Measurements from ENCODE around the gene ZNF787. TPM values are rescaled to one million over a fixed set of nuclear protein-coding genes. Genes with fewer than 3 reads are reported as not detected.

ZNF787 gene
- total and polyA plus RNA-seq, 2 of the 13 experiments (the other 11 are each of a cell fraction or from before 2014, with no cell fraction given): 15.1 to 42.8 TPM

DNA sequence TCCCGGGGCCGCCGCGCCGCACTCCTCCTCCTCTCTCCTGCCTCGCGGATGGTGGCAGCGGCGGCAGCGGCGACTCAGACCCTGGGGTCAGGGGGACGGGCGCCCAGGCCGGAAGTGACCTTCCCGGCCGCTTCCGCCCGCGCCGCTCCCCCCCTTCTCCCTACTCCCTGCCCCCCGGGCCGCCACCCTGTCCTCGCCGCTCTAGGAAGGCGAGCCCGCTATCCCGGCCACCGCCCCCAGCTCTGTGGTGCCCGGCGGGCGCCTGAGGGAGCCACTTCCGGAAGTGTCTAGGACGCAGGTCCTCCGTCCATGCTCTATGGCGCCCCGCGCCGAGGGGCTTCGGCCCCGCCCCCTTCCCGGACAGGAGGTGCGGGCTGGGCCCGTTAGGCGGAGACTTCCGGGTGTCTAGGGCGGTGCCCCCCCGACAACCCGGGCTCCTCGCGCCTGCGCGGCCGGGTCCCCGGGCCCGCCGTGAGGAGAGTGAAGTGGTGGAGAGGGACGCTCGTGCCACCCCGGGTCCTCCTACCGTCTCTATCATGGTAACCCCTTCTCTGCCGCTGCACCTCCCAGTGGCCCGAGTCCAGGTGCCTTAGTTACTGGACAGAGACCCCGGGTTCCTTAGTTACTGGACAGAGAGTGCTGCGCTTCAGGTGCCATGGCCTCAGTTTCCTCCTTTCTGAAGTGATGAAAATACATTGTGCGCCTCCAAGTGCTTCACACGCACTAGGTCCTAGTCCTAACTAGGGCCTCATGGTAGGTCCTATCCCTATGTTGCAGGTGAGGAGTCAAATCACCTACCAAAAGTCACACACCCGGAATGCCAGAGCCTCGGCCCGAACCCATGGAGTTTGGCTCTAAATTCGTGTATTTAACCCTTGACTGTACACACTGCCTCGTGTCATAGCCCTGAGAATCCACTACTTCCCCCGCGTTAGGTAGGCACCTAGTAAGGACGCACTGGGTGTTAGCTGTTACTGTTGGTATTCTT is at the start of gene ZNF787 (continued):
- TF ChIP-seq, protein P1, sequence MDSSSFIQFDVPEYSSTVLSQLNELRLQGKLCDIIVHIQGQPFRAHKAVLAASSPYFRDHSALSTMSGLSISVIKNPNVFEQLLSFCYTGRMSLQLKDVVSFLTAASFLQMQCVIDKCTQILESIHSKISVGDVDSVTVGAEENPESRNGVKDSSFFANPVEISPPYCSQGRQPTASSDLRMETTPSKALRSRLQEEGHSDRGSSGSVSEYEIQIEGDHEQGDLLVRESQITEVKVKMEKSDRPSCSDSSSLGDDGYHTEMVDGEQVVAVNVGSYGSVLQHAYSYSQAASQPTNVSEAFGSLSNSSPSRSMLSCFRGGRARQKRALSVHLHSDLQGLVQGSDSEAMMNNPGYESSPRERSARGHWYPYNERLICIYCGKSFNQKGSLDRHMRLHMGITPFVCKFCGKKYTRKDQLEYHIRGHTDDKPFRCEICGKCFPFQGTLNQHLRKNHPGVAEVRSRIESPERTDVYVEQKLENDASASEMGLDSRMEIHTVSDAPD (CRISPR knock-in tag; IDR thresholded peaks at IDR 0.05): no peak
- no peak for TF ChIP-seq REXO4 (CRISPR knock-in tag; IDR thresholded peaks at IDR 0.05; ENCODE audit: borderline replicate concordance)
- TF ChIP-seq, protein P2, sequence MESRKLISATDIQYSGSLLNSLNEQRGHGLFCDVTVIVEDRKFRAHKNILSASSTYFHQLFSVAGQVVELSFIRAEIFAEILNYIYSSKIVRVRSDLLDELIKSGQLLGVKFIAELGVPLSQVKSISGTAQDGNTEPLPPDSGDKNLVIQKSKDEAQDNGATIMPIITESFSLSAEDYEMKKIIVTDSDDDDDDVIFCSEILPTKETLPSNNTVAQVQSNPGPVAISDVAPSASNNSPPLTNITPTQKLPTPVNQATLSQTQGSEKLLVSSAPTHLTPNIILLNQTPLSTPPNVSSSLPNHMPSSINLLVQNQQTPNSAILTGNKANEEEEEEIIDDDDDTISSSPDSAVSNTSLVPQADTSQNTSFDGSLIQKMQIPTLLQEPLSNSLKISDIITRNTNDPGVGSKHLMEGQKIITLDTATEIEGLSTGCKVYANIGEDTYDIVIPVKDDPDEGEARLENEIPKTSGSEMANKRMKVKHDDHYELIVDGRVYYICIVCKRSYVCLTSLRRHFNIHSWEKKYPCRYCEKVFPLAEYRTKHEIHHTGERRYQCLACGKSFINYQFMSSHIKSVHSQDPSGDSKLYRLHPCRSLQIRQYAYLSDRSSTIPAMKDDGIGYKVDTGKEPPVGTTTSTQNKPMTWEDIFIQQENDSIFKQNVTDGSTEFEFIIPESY (CRISPR knock-in tag; IDR thresholded peaks at IDR 0.05): no peak
- TF ChIP-seq ZNF569 (CRISPR knock-in tag; IDR thresholded peaks at IDR 0.05; ENCODE audit: borderline replicate concordance): no peak
- TF ChIP-seq, protein P3, sequence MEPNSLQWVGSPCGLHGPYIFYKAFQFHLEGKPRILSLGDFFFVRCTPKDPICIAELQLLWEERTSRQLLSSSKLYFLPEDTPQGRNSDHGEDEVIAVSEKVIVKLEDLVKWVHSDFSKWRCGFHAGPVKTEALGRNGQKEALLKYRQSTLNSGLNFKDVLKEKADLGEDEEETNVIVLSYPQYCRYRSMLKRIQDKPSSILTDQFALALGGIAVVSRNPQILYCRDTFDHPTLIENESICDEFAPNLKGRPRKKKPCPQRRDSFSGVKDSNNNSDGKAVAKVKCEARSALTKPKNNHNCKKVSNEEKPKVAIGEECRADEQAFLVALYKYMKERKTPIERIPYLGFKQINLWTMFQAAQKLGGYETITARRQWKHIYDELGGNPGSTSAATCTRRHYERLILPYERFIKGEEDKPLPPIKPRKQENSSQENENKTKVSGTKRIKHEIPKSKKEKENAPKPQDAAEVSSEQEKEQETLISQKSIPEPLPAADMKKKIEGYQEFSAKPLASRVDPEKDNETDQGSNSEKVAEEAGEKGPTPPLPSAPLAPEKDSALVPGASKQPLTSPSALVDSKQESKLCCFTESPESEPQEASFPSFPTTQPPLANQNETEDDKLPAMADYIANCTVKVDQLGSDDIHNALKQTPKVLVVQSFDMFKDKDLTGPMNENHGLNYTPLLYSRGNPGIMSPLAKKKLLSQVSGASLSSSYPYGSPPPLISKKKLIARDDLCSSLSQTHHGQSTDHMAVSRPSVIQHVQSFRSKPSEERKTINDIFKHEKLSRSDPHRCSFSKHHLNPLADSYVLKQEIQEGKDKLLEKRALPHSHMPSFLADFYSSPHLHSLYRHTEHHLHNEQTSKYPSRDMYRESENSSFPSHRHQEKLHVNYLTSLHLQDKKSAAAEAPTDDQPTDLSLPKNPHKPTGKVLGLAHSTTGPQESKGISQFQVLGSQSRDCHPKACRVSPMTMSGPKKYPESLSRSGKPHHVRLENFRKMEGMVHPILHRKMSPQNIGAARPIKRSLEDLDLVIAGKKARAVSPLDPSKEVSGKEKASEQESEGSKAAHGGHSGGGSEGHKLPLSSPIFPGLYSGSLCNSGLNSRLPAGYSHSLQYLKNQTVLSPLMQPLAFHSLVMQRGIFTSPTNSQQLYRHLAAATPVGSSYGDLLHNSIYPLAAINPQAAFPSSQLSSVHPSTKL (CRISPR knock-in tag; IDR thresholded peaks at IDR 0.05): no peak; the same call in 1 of the 2 replicates
- TF ChIP-seq JUND (CRISPR knock-in tag; IDR thresholded peaks at IDR 0.05): no peak
- no peak for TF ChIP-seq ZNF75D (CRISPR knock-in tag; IDR thresholded peaks at IDR 0.05; ENCODE audit: borderline replicate concordance)
- peak; percentile 94 for TF ChIP-seq SRSF1 (optimal IDR thresholded peaks at IDR 0.05; ENCODE audit: low read depth, low read length)
- TF ChIP-seq SMC3 (IDR thresholded peaks at IDR 0.05; ENCODE audit: low read length): no peak; the same call in 1 of the 2 replicates
- no peak for TF ChIP-seq GTF2F1 (IDR thresholded peaks at IDR 0.05; ENCODE audit: low read length)
- TF ChIP-seq, protein P4, sequence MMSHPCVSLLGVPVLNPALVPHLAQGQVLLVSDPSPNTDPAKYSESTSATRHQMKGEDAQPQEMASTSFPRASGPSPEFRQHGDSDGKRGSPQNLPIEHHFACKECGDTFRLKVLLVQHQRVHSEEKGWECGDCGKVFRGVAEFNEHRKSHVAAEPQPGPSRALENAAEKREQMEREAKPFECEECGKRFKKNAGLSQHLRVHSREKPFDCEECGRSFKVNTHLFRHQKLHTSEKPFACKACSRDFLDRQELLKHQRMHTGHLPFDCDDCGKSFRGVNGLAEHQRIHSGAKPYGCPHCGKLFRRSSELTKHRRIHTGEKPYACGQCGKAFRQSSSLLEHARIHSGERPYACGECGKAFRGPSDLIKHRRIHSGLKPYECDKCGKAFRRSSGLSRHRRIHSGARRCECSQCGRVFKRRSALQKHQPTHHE (CRISPR knock-in tag; IDR thresholded peaks at IDR 0.05; ENCODE audit: borderline replicate concordance): peak; percentile 32
- TF ChIP-seq, protein P5, sequence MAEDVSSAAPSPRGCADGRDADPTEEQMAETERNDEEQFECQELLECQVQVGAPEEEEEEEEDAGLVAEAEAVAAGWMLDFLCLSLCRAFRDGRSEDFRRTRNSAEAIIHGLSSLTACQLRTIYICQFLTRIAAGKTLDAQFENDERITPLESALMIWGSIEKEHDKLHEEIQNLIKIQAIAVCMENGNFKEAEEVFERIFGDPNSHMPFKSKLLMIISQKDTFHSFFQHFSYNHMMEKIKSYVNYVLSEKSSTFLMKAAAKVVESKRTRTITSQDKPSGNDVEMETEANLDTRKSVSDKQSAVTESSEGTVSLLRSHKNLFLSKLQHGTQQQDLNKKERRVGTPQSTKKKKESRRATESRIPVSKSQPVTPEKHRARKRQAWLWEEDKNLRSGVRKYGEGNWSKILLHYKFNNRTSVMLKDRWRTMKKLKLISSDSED (CRISPR knock-in tag; IDR thresholded peaks at IDR 0.05): no peak
- TF ChIP-seq, protein P6, sequence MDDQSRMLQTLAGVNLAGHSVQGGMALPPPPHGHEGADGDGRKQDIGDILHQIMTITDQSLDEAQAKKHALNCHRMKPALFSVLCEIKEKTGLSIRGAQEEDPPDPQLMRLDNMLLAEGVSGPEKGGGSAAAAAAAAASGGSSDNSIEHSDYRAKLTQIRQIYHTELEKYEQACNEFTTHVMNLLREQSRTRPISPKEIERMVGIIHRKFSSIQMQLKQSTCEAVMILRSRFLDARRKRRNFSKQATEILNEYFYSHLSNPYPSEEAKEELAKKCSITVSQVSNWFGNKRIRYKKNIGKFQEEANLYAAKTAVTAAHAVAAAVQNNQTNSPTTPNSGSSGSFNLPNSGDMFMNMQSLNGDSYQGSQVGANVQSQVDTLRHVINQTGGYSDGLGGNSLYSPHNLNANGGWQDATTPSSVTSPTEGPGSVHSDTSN (CRISPR knock-in tag; IDR thresholded peaks at IDR 0.05; ENCODE audit: borderline replicate concordance): no peak
- no peak for TF ChIP-seq CAMTA2 (CRISPR knock-in tag; IDR thresholded peaks at IDR 0.05; ENCODE audit: borderline replicate concordance)
- no peak for TF ChIP-seq PAF1 (CRISPR knock-in tag; IDR thresholded peaks at IDR 0.05)

All from HepG2 (cell line).